Activated CD8-positive, alpha-beta memory T cell treated with anti-CD3 and anti-CD28 coated beads, Interleukin-2, amount 10 ng/mL, durations not matched to agents 7 days and 5 days (primary cell): Measurements from ENCODE around the gene ADAMTS17. TPM values are rescaled to one million over a fixed set of nuclear protein-coding genes. Genes with fewer than 3 reads are reported as not detected.
A peak's percentile ranks its signal among the peaks of the same experiment; 100 is the strongest.

Experiments used
- ATAC-seq: fragments of 150-1000 bp; cut with Tn5 transposase; one replicate; pipeline ENCODE4 v1.10.0; 2021; ENCODE audit warnings: moderate library complexity
- CTCF ChIA-PET: fragments of 350-600 bp; sonication (Branson Sonifier 250); formaldehyde crosslinking; loops from one replicate; lab custom pipeline; 2021; ENCODE audit warnings: antibody characterized with exemption; lab: Charles Lee
- DNase-seq: peaks from one replicate; pipeline ENCODE4 v3.0.0-alpha.2; 2020
- H3K27ac Mint-ChIP-seq: one replicate; pipeline ENCODE4 v1.8.0; 2021; ENCODE audit warnings: mild to moderate bottlenecking, mixed read lengths
- H3K27me3 Mint-ChIP-seq: one replicate; pipeline ENCODE4 v1.8.0; 2021; ENCODE audit warnings: mixed read lengths
- H3K36me3 Mint-ChIP-seq: one replicate; pipeline ENCODE4 v1.8.0; 2021; ENCODE audit warnings: mild to moderate bottlenecking, mixed read lengths
- H3K4me1 Mint-ChIP-seq: one replicate; pipeline ENCODE4 v1.8.0; 2021; ENCODE audit warnings: mixed read lengths
- H3K4me3 Mint-ChIP-seq: one replicate; pipeline ENCODE4 v1.8.0; 2021; ENCODE audit warnings: mild to moderate bottlenecking, moderate library complexity, mixed read lengths
- H3K9me3 Mint-ChIP-seq: one replicate; pipeline ENCODE4 v1.8.0; 2022; ENCODE audit warnings: low read depth, mixed read lengths
- total RNA-seq, 2 experiments: library from RNA; stranded (reverse); gene quantifications; one replicate each; pipeline ENCODE4 v1.2.3, GENCODE V29; 2021

ADAMTS17 gene
- total RNA-seq, 2 experiments from 2014 or later, result 1.6 to 1.9 TPM

DNA sequence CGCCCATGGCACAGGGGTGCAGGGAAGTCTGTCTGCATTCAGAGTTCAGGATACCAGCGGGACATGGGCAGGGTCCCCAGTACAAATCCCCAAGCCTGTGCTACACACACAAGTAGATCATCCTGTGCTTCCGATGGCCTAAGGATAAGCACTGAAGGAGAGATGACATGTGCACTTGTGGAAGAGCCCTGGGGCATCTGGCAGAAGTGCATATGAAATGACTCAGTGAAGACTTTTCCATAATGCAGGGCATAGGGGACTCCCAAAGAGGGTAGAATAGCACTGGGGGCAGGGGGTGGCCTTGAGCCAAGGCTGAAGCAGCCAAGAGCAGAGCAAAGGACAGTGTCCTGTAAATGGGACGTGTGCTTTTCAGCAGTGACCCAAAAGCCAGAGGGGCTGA lies 22.9 kb downstream of the ADAMTS17 start:
- Mint-ChIP-seq H3K27me3 (no peaks in the 10 kb centered on the region), H3K36me3 (no peaks in the 10 kb centered on the region), H3K9me3 (no peaks in the 10 kb centered on the region), H3K4me3 (no peak overlapping the region), H3K27ac (no peak overlapping the region), H3K4me1 (no peaks in the 10 kb centered on the region)
- CTCF ChIA-PET, result no interaction called here
- DNase-seq, result no peak
- ATAC-seq, result no peak

GRCh38 chr15:100314809-100315400 lies 26.9 kb downstream of the ADAMTS17 start:
- H3K4me3 Mint-ChIP-seq, result no peak overlapping the region
- DNase-seq, result no peak
- H3K27me3 Mint-ChIP-seq, result no peaks in the 10 kb centered on the region
- no peak for ATAC-seq
- no peaks in the 10 kb centered on the region for H3K9me3 Mint-ChIP-seq
- H3K36me3 Mint-ChIP-seq, result no peaks in the 10 kb centered on the region
- no peak overlapping the region for H3K27ac Mint-ChIP-seq
- H3K4me1 Mint-ChIP-seq, result no peaks in the 10 kb centered on the region
- CTCF ChIA-PET, result no interaction called here

DNA sequence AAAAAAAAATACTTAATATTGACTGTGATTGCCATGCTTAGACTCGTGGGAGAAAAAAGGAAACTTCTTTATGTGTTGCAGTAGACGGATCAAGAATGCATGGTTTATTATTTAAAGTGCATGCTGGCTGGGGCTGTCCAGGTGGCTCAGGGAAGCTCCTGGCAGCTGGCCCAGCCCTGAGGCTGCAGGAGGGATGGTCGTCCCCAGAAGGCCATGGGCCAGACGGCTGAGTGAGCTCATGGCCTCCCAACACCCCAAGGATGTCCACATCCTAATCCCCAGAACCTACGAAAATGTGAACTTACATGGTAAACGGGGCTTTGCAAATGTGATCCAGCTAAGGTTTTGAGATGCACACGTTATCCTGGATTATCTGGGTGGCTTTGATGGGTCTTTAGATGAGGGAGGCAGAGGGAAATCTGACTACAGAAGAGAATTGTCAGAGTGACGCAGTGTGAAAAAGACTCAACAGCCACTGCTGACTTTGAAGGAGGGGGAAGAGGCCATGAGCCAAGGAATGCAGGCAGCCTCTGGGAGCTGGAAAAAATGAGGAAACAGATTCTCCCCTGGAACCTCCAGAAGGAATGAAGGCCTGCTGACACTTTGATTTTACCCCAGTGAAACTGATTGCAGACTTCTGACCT lies 29.8 kb downstream of the ADAMTS17 start:
- H3K27me3 Mint-ChIP-seq, result no peaks in the 10 kb centered on the region
- DNase-seq (no peak), ATAC-seq (no peak)
- H3K4me3 Mint-ChIP-seq, result no peak overlapping the region
- CTCF ChIA-PET, result no interaction called here
- H3K4me1 Mint-ChIP-seq, result no peaks in the 10 kb centered on the region
- H3K27ac Mint-ChIP-seq, result no peak overlapping the region
- H3K9me3 Mint-ChIP-seq, result no peaks in the 10 kb centered on the region
- H3K36me3 Mint-ChIP-seq, result no peaks in the 10 kb centered on the region

- DNase-seq (no peak), ATAC-seq (no peak)
- Mint-ChIP-seq H3K4me1 (no peaks in the 10 kb centered on the region), H3K4me3 (no peak overlapping the region), H3K9me3 (no peaks in the 10 kb centered on the region), H3K27me3 (no peaks in the 10 kb centered on the region), H3K36me3 (no peaks in the 10 kb centered on the region), H3K27ac (no peak overlapping the region)
- CTCF ChIA-PET, result no interaction called here
Observed at GRCh38 chr15:100311154-100311625, 30.6 kb downstream of the ADAMTS17 start.

- ATAC-seq (no peak), DNase-seq (no peak)
- H3K36me3 Mint-ChIP-seq, result no peaks in the 10 kb centered on the region
- H3K27ac Mint-ChIP-seq, result no peak overlapping the region
- no peaks in the 10 kb centered on the region for H3K27me3 Mint-ChIP-seq
- H3K4me3 Mint-ChIP-seq, result no peak overlapping the region
- H3K4me1 Mint-ChIP-seq, result no peaks in the 10 kb centered on the region
- H3K9me3 Mint-ChIP-seq, result no peaks in the 10 kb centered on the region
- CTCF ChIA-PET, result no interaction called here
Observed at GRCh38 chr15:100310513-100311153, 31.1 kb downstream of the ADAMTS17 start.

- CTCF ChIA-PET, result no interaction called here
- DNase-seq (no peak), ATAC-seq (no peak)
- no peaks in the 10 kb centered on the region for H3K4me1 Mint-ChIP-seq
- no peaks in the 10 kb centered on the region for H3K27me3 Mint-ChIP-seq
- H3K36me3 Mint-ChIP-seq, result no peaks in the 10 kb centered on the region
- no peak overlapping the region for H3K27ac Mint-ChIP-seq
- H3K4me3 Mint-ChIP-seq, result no peak overlapping the region
- no peaks in the 10 kb centered on the region for H3K9me3 Mint-ChIP-seq
Observed at GRCh38 chr15:100310041-100310405, 31.8 kb downstream of the ADAMTS17 start.

- Mint-ChIP-seq H3K4me3 (no peak overlapping the region), H3K27me3 (no peaks in the 10 kb centered on the region), H3K9me3 (no peaks in the 10 kb centered on the region), H3K36me3 (no peaks in the 10 kb centered on the region), H3K27ac (no peak overlapping the region), H3K4me1 (no peaks in the 10 kb centered on the region)
- CTCF ChIA-PET, result no interaction called here
- no peak for DNase-seq
- ATAC-seq, result no peak
Observed at GRCh38 chr15:100309109-100310040, 32.4 kb downstream of the ADAMTS17 start.

GRCh38 chr15:100308608-100309007 lies 33.2 kb downstream of the ADAMTS17 start:
- ATAC-seq (no peak), DNase-seq (no peak)
- CTCF ChIA-PET, result no interaction called here
- Mint-ChIP-seq H3K27me3 (no peaks in the 10 kb centered on the region), H3K27ac (no peak overlapping the region), H3K36me3 (no peaks in the 10 kb centered on the region), H3K9me3 (no peaks in the 10 kb centered on the region), H3K4me3 (no peak overlapping the region), H3K4me1 (no peaks in the 10 kb centered on the region)

- Mint-ChIP-seq H3K9me3 (no peaks in the 10 kb centered on the region), H3K4me3 (no peak overlapping the region), H3K36me3 (no peaks in the 10 kb centered on the region), H3K27me3 (no peaks in the 10 kb centered on the region), H3K27ac (no peak overlapping the region), H3K4me1 (no peaks in the 10 kb centered on the region)
- CTCF ChIA-PET, result no interaction called here
- ATAC-seq (no peak), DNase-seq (no peak)
Observed at GRCh38 chr15:100308213-100308600, 33.6 kb downstream of the ADAMTS17 start.

DNA sequence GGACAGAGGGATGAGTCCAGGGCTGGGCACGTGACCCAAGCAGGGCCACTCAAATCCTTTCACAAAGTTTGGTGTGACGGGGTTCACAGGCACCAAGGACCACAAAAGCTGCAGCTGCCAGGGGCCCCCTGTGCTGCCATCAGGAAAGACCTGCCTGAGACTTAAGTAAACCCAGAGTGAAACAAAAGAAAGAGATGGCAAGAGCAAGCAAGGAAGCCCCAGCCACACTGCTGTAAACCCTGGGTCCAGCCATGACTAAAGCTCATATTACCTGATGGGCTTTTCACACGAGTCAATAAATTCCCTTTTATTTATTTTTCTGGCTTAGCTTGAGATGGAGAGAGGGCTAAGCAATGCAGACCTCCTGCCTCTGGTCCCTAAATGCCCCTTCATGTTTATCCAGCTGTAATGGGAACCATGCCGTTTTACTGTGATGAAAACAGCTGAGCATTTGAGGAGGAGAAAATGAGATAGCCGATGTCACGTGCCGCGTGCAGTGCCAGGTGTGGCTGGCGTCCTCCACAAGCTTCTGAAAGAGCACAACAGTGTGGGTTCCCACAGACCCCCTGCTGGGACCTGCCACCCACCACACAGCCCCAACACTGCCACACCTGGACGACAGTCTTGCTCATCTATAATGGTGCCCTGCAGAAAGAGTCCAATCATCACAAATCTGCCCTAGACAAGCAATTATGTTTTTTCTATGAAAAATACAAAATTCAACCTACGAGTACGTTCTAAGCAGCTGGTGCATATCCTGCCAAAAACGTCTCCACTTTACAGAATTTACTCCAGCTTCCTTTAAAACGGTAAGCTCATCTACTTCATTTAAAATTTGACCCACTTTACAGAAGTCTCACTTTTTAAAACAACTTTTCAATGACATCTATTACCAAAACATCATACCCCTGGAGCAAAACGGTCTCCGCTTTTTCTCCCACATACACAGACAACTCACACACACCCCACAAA lies 34.2 kb downstream of the ADAMTS17 start:
- no peaks in the 10 kb centered on the region for H3K9me3 Mint-ChIP-seq
- H3K36me3 Mint-ChIP-seq, result no peaks in the 10 kb centered on the region
- no peaks in the 10 kb centered on the region for H3K27me3 Mint-ChIP-seq
- H3K27ac Mint-ChIP-seq, result no peak overlapping the region
- CTCF ChIA-PET, result interaction anchor here (1.0 kb wide), 1 partner anchor 42 kb away, joined by 3 read pairs; no protein-coding TSS in a partner anchor
- no peaks in the 10 kb centered on the region for H3K4me1 Mint-ChIP-seq
- H3K4me3 Mint-ChIP-seq, result no peak overlapping the region
- ATAC-seq (no peak), DNase-seq (peak; percentile 22)

GRCh38 chr15:100306098-100306497 lies 35.7 kb downstream of the ADAMTS17 start:
- CTCF ChIA-PET, result no interaction called here
- Mint-ChIP-seq H3K4me1 (no peaks in the 10 kb centered on the region), H3K27ac (no peak overlapping the region), H3K27me3 (no peaks in the 10 kb centered on the region), H3K9me3 (no peaks in the 10 kb centered on the region), H3K4me3 (no peak overlapping the region), H3K36me3 (no peaks in the 10 kb centered on the region)
- DNase-seq (no peak), ATAC-seq (no peak)

- H3K4me1 Mint-ChIP-seq, result no peaks in the 10 kb centered on the region
- H3K4me3 Mint-ChIP-seq, result no peak overlapping the region
- ATAC-seq, result no peak
- peaks cover 3% of the 10 kb centered on the region for H3K9me3 Mint-ChIP-seq
- H3K27me3 Mint-ChIP-seq, result no peaks in the 10 kb centered on the region
- no peak for DNase-seq
- H3K36me3 Mint-ChIP-seq, result peaks cover 3% of the 10 kb centered on the region
- CTCF ChIA-PET, result no interaction called here
- H3K27ac Mint-ChIP-seq, result no peak overlapping the region
Observed at GRCh38 chr15:100301910-100302431, 39.8 kb downstream of the ADAMTS17 start.
